Smooth muscle cell (in vitro differentiated cells): ENCODE measurements around the gene MBD3L2B. TPM values are rescaled to one million over a fixed set of nuclear protein-coding genes. Genes with fewer than 3 reads are reported as not detected.
"Not testable (repeated sequence)": the region's sequence is repeated elsewhere in the genome, so short reads cannot be mapped to it uniquely, and the experiment has no call there.

ENCODE experiments used
- DNase-seq: peaks from one replicate; lab custom pipeline; 2025; ENCODE audit not compliant: unreplicated experiment; lab: John Stamatoyannopoulos, UW
- H2AFZ ChIP-seq: fragments of 200-600 bp; sonication (generic); 2 replicates; pipeline ENCODE4 v1.6.0; 2016; ENCODE audit warnings: antibody characterized with exemption, low read depth, mild to moderate bottlenecking
- H3F3A ChIP-seq: fragments of 200-600 bp; sonication (generic); 2 replicates; pipeline ENCODE4 v1.6.0; 2017; ENCODE audit warnings: antibody characterized with exemption, low read depth
- H3K27ac ChIP-seq: fragments of 200-600 bp; sonication (generic); 2 replicates; pipeline ENCODE4 v1.5.1; 2016; ENCODE audit warnings: low read depth, mild to moderate bottlenecking
- H3K27me3 ChIP-seq: fragments of 200-600 bp; sonication (generic); 2 replicates; pipeline ENCODE4 v1.6.1; 2016; ENCODE audit warnings: low read depth, mild to moderate bottlenecking
- H3K36me3 ChIP-seq: fragments of 200-600 bp; sonication (generic); 2 replicates; pipeline ENCODE4 v1.5.1; 2016; ENCODE audit warnings: low read depth
- H3K4me1 ChIP-seq: fragments of 200-600 bp; sonication (generic); 2 replicates; pipeline ENCODE4 v1.5.1; 2016; ENCODE audit warnings: low read depth
- H3K4me2 ChIP-seq: fragments of 200-600 bp; sonication (generic); 2 replicates; pipeline ENCODE4 v1.6.0; 2016; ENCODE audit warnings: mild to moderate bottlenecking
- H3K4me3 ChIP-seq: fragments of 200-600 bp; sonication (generic); 2 replicates; pipeline ENCODE4 v1.5.1; 2016; ENCODE audit warnings: mild to moderate bottlenecking
- H3K79me2 ChIP-seq: fragments of 200-600 bp; sonication (generic); 2 replicates; pipeline ENCODE4 v1.6.0; 2016; ENCODE audit warnings: low read depth, mild to moderate bottlenecking
- H3K9ac ChIP-seq: fragments of 200-600 bp; sonication (generic); 2 replicates; pipeline ENCODE4 v1.6.0; 2016; ENCODE audit warnings: low read depth
- H3K9me3 ChIP-seq: fragments of 200-600 bp; sonication (generic); replicated peaks from 2 replicates; pipeline ENCODE4 v1.5.1; 2016; ENCODE audit warnings: low read depth
- H4K20me1 ChIP-seq: fragments of 200-600 bp; sonication (generic); 2 replicates; pipeline ENCODE4 v1.6.0; 2016; ENCODE audit warnings: low read depth
- CTCF ChIP-seq: fragments of 200-600 bp; sonication (generic); IDR thresholded peaks from 2 replicates; pipeline ENCODE4 v1.5.1; 2017; ENCODE audit warnings: borderline replicate concordance, mild to moderate bottlenecking, antibody characterized with exemption; ENCODE audit not compliant: insufficient read depth, poor library complexity, severe bottlenecking
- WGBS: methylation state at CpG from one replicate; pipeline ENCODE4 v1.1.7; 2016; ENCODE audit warnings: low lambda C conversion rate; 5-methylcytosine and 5-hydroxymethylcytosine counted together
- polyA plus RNA-seq: library from polyadenylated mRNA; unstranded; fragments of >200 nt; fragmentation: Nextera tagmentation; extraction: Ambion mirVana; gene quantifications from 2 replicates; pipeline ENCODE4 v1.2.1, GENCODE V29; 2016
- total RNA-seq: library from RNA; depleted of rRNA; stranded (reverse); fragments of >200 nt; gene quantifications from 2 replicates; pipeline ENCODE4 v1.2.3, GENCODE V29; 2014

The MBD3L2B gene
- total RNA-seq (not detected in 2 replicates), polyA plus RNA-seq (not detected in 2 replicates)

DNA sequence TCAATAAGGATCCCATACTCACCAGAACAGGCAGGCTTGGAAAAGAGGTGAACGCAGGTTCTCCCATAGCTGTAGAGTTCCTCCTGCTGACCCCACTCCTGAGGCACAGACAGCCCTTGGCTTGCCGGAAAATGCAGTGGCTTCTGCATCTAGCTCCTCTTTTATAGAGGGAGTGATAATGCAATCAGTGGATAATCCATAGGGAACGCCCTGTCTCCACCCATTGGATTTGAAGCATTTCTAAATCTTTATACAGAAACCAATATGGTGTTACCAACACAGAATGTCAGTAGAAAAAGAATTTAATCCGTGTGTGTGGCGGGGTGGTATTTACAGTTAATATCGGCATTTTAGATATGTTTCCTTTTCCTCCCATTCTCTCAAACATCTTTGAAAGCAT, at the start of gene MBD3L2B:
MBD3L2B (minus strand) TSS at position 101 of the 400 bp plus-strand sequence; CDS start at position 67, 34 bp downstream.
- H3K79me2 ChIP-seq, H3K9me3 ChIP-seq, H2AFZ ChIP-seq, H3K27me3 ChIP-seq, H3K4me3 ChIP-seq, H3F3A ChIP-seq, H3K27ac ChIP-seq, H3K36me3 ChIP-seq, H3K9ac ChIP-seq, H3K4me2 ChIP-seq, DNase-seq, H4K20me1 ChIP-seq, H3K4me1 ChIP-seq: not testable (repeated sequence)
- WGBS = no CpG with 5 or more reads among the region's 6 CpGs

DNA sequence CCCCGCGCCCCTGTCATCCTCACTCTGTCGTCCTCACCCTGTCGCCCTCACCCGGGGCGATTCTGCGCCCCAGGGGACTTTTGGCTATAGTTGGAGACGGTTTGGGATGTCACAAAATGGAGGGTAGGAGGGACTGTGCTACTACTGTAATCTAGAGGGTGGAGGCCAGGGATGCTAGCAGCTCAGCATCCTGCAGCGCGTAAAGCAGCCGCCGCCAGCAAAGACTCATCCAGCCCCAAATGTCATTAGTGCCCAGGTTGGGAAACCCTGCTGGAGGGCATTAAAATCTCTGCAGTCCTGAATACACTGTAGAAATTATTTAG, 48.6 kb upstream of the MBD3L2B start:
- 4% methylated on average over 12 of the region's 12 CpGs for WGBS
- DNase-seq = no peak

DNA sequence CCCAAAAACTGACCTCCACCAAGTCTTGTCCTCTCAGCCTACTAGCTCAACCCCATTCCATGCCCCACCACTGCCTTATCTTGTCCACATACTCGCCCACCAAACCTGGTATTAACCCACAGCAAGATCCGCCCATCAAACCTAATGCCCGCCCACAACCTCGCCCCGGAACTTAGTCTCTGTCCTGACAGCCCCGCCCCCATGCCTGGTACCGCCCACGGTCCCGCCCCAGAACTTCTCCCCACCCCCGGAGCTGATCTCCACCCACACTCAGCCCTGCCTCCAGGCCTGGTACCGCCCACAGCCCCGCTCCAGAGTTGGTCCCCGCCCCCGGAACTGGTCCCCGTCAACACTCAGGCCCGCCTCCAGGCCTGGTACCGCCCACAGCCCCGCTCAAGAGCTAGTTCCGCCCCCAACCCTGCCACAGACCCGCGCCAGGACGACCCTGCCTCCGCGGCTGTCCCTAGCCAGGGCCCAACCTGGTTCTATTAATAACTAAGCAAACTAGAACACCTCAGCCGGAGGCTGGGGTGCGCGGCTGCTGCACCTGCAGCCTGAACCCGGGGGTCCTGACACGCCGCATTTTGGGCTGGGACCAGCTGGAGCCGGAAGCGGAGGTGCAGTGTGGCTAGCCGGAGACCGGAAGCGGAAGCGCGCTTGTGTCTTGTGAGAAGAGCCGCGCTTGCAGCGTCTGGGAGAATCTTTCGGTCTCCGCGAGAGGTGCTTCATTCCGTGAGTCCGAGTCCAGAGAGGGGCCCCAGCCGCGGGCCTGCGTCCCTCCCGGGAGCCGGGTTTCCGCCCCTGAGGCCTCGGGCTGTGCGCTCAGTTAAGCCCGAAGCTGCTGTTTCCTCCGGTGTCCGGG, 48.0 kb upstream of the MBD3L2B start, which contains the start of gene ZNF557:
ZNF557 (plus strand) TSS at position 662 of the 862 bp plus-strand sequence. CDS start 5,372 bp downstream, outside the sequence.
- Histone ChIP-seq H2AFZ (peak within 1 kb of the TSS; percentile 93), H3K36me3 (peaks cover 7% of the 10 kb centered on the region), H3K79me2 (peaks cover 10% of the 10 kb centered on the region), H3K27ac (peak within 1 kb of the TSS; percentile 15), H3K4me2 (peak within 1 kb of the TSS; percentile 96), H4K20me1 (no peaks in the 10 kb centered on the region), H3F3A (peaks cover 8% of the 10 kb centered on the region), H3K4me1 (peaks cover 5% of the 10 kb centered on the region), H3K4me3 (peak within 1 kb of the TSS; percentile 87), H3K27me3 (no peaks in the 10 kb centered on the region), H3K9me3 (no peaks in the 10 kb centered on the region), H3K9ac (peak within 1 kb of the TSS; percentile 60)
- DNase-seq = peak; percentile 89
- under 1% methylated on average over 50 of the region's 56 CpGs for WGBS
- no peak for TF ChIP-seq CTCF

More for the DNA sequence above, 48.6 kb upstream of the MBD3L2B start:
- Histone ChIP-seq H3F3A (peaks cover 8% of the 10 kb centered on the region), H3K4me3 (peak overlapping the region; percentile 87), H3K4me2 (peak overlapping the region; percentile 96), H2AFZ (peak overlapping the region; percentile 93), H3K4me1 (peaks cover 5% of the 10 kb centered on the region), H3K9ac (peak overlapping the region; percentile 60), H3K9me3 (no peaks in the 10 kb centered on the region), H3K36me3 (peaks cover 9% of the 10 kb centered on the region), H3K27me3 (no peaks in the 10 kb centered on the region), H4K20me1 (no peaks in the 10 kb centered on the region), H3K79me2 (peaks cover 10% of the 10 kb centered on the region), H3K27ac (peak overlapping the region; percentile 15)
- TF ChIP-seq CTCF = no peak

DNA sequence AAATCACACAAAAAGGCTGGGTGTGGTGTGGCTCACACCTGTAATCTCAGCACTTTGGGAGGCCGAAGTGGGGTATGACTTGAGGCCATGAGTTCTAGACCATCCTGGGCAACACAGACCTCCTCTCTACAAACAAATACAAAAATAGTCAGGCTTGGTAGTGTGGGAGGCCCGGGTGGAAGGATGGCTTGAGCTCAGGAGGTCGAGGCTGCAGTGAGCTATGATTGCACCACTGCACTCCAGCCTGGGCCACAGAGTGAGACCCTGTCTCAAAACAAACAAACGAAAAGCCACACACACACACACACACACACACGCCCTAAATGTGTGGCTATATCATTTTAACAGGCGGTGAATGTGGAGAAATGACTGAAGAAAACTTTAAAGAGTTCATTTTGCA, 47.4 kb upstream of the MBD3L2B start:
- Histone ChIP-seq H4K20me1 (no peaks in the 10 kb centered on the region), H3K4me1 (peaks cover 5% of the 10 kb centered on the region), H3K27ac (no peak overlapping the region), H3K36me3 (peaks cover 6% of the 10 kb centered on the region), H3K27me3 (no peaks in the 10 kb centered on the region), H2AFZ (no peak overlapping the region), H3K9ac (no peak overlapping the region), H3K4me2 (peak overlapping the region; percentile 96), H3F3A (peaks cover 8% of the 10 kb centered on the region), H3K79me2 (peaks cover 10% of the 10 kb centered on the region), H3K9me3 (no peaks in the 10 kb centered on the region), H3K4me3 (peak overlapping the region; percentile 87)
- 91% methylated on average over 6 of the region's 6 CpGs for WGBS
- no peak for TF ChIP-seq CTCF
- no peak for DNase-seq
